ENCODE data around the gene ZNF519. TPM values are rescaled to one million over a fixed set of nuclear protein-coding genes. Genes with fewer than 3 reads are reported as not detected.
"Not testable (repeated sequence)": the region's sequence is repeated elsewhere in the genome, so short reads cannot be mapped to it uniquely, and the experiment has no call there.

ZNF519 gene
- polyA plus RNA-seq, 1 donor (not counting 4 experiments of a cell fraction or from before 2014, with no cell fraction given) = 3.6 TPM

DNA sequence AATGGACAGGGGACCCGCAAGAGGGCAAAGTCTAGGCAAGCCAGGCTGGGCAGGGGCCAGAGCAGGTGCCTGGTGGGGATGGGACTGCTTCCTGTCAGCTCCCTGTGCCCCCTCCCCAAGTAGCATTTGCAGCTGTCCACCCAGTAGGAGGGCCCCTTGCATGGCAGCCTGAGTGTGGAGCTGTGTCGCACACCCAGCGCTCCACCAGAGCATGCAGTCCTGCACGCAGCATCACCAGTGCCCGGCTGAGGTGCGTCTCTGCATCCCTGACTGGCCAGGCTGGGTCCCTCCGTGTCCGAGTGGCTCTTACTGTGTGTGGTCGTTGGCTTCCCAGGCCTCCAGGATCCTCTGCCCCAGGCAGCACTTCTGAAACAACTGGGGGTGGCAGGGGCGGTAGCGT is 18.5 kb upstream of the ZNF519 start:
- H3K4me1 ChIP-seq (ENCODE audit: control insufficient read depth, extremely low read depth, insufficient read depth, low read length); H3K36me3 ChIP-seq (ENCODE audit: control insufficient read depth in 2 of 2, extremely low read depth in 1 of 2, insufficient read depth in 2 of 2, low read length in 2 of 2); H3K9ac ChIP-seq (ENCODE audit: control insufficient read depth, extremely low read depth, insufficient read depth, low read length); H2AFZ ChIP-seq (ENCODE audit: control insufficient read depth, low read length); H3K27me3 ChIP-seq (ENCODE audit: control insufficient read depth, extremely low read depth, insufficient read depth, low read length); H3K4me2 ChIP-seq (ENCODE audit: control insufficient read depth, extremely low read depth, insufficient read depth, low read depth, low read length); H3K9me3 ChIP-seq (ENCODE audit: control insufficient read depth, low read depth, low read length); H3K9me1 ChIP-seq (ENCODE audit: control insufficient read depth, extremely low read depth, insufficient read depth, low read length); FAIRE-seq; H3K79me2 ChIP-seq (ENCODE audit: control insufficient read depth, insufficient read depth, low read length); H4K20me1 ChIP-seq (ENCODE audit: control insufficient read depth, extremely low read depth, insufficient read depth, low read length); H3K4me3 ChIP-seq (ENCODE audit: control insufficient read depth in 2 of 3, extremely low read depth in 1 of 3, insufficient read depth in 2 of 3, low read depth in 1 of 3, low read length in 3 of 3); H3K27ac ChIP-seq (ENCODE audit: control insufficient read depth, insufficient read depth, low read length); dilution Hi-C loops (cut with MboI; ENCODE audit: extremely low pct_ligation_motif_present, low sequenced_read_pairs); DNase-seq (ENCODE audit: low read depth, low spot score): not testable (repeated sequence)

DNA sequence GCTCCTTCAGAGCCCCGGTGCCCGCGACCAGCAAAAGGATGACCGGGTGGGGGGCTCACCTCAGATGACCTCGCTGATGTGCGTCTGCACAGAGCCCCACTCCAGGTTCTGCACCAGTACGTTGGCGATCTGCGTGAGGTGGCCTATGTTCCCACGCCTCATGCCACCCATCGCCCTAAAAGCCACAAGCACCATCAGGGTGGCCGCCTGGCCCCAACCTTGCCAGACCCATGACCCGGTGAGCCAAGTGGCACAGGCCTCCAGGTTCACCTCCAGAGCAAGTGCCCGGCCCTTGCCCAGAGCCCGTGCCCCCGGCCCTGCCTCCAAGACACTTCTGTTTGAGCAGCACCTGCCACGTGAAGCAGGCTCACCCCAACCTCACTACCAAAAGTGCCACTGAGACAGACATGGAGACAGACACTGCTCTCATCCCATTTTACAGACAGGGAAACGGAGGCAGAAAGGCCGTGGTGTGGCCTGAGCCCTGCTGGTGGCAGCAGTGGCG is 17.7 kb upstream of the ZNF519 start:
- H3K36me3 ChIP-seq (ENCODE audit: control insufficient read depth in 2 of 2, extremely low read depth in 1 of 2, insufficient read depth in 2 of 2, low read length in 2 of 2); H3K9me1 ChIP-seq (ENCODE audit: control insufficient read depth, extremely low read depth, insufficient read depth, low read length); FAIRE-seq; DNase-seq (ENCODE audit: low read depth, low spot score); H3K27ac ChIP-seq (ENCODE audit: control insufficient read depth, insufficient read depth, low read length); H3K79me2 ChIP-seq (ENCODE audit: control insufficient read depth, insufficient read depth, low read length); dilution Hi-C loops (cut with MboI; ENCODE audit: extremely low pct_ligation_motif_present, low sequenced_read_pairs); H4K20me1 ChIP-seq (ENCODE audit: control insufficient read depth, extremely low read depth, insufficient read depth, low read length); H3K4me1 ChIP-seq (ENCODE audit: control insufficient read depth, extremely low read depth, insufficient read depth, low read length); H3K27me3 ChIP-seq (ENCODE audit: control insufficient read depth, extremely low read depth, insufficient read depth, low read length); H2AFZ ChIP-seq (ENCODE audit: control insufficient read depth, low read length); H3K9me3 ChIP-seq (ENCODE audit: control insufficient read depth, low read depth, low read length); H3K4me2 ChIP-seq (ENCODE audit: control insufficient read depth, extremely low read depth, insufficient read depth, low read depth, low read length); H3K9ac ChIP-seq (ENCODE audit: control insufficient read depth, extremely low read depth, insufficient read depth, low read length); H3K4me3 ChIP-seq (ENCODE audit: control insufficient read depth in 2 of 3, extremely low read depth in 1 of 3, insufficient read depth in 2 of 3, low read depth in 1 of 3, low read length in 3 of 3): not testable (repeated sequence)

DNA sequence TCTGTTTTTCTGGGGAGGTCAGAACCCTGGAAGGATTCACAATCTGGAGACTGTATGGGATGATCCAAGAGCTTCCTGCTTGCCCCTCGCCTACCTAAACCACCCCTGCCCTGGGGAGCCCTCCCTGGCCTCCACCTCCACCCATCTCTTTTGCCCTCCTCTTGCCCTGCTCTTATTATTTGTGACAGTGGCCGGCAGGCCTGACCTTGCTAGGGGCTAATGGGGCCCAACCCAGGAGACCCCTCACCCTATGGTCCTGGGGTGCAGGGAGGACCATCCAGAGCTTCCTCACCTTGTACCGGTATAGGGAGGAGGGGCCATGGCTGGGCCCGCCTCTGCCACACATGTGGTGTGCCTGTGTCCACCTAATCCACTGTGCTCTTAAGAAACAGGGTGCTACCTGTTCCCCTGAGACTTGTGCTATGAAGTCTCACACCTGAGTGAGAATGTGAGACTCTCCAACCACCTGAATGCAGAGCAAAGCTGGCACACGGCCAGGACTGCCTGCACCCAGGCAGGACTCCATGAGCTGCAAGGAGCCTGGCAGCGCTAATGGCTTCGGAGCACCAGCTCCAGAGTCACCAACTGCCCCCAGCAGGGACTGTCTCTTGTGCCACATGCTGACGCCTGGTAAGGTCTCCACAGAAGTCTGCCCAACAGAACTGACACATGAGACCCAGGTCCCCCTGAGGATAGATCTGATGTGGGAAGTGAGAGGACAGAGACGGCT is 17.1 kb upstream of the ZNF519 start:
- FAIRE-seq; H4K20me1 ChIP-seq (ENCODE audit: control insufficient read depth, extremely low read depth, insufficient read depth, low read length); H3K27ac ChIP-seq (ENCODE audit: control insufficient read depth, insufficient read depth, low read length); H3K9me3 ChIP-seq (ENCODE audit: control insufficient read depth, low read depth, low read length); H3K36me3 ChIP-seq (ENCODE audit: control insufficient read depth in 2 of 2, extremely low read depth in 1 of 2, insufficient read depth in 2 of 2, low read length in 2 of 2); H3K9me1 ChIP-seq (ENCODE audit: control insufficient read depth, extremely low read depth, insufficient read depth, low read length); DNase-seq (ENCODE audit: low read depth, low spot score); H3K27me3 ChIP-seq (ENCODE audit: control insufficient read depth, extremely low read depth, insufficient read depth, low read length); H3K4me2 ChIP-seq (ENCODE audit: control insufficient read depth, extremely low read depth, insufficient read depth, low read depth, low read length); H2AFZ ChIP-seq (ENCODE audit: control insufficient read depth, low read length); H3K79me2 ChIP-seq (ENCODE audit: control insufficient read depth, insufficient read depth, low read length); dilution Hi-C loops (cut with MboI; ENCODE audit: extremely low pct_ligation_motif_present, low sequenced_read_pairs); H3K9ac ChIP-seq (ENCODE audit: control insufficient read depth, extremely low read depth, insufficient read depth, low read length); H3K4me1 ChIP-seq (ENCODE audit: control insufficient read depth, extremely low read depth, insufficient read depth, low read length); H3K4me3 ChIP-seq (ENCODE audit: control insufficient read depth in 2 of 3, extremely low read depth in 1 of 3, insufficient read depth in 2 of 3, low read depth in 1 of 3, low read length in 3 of 3): not testable (repeated sequence)

DNA sequence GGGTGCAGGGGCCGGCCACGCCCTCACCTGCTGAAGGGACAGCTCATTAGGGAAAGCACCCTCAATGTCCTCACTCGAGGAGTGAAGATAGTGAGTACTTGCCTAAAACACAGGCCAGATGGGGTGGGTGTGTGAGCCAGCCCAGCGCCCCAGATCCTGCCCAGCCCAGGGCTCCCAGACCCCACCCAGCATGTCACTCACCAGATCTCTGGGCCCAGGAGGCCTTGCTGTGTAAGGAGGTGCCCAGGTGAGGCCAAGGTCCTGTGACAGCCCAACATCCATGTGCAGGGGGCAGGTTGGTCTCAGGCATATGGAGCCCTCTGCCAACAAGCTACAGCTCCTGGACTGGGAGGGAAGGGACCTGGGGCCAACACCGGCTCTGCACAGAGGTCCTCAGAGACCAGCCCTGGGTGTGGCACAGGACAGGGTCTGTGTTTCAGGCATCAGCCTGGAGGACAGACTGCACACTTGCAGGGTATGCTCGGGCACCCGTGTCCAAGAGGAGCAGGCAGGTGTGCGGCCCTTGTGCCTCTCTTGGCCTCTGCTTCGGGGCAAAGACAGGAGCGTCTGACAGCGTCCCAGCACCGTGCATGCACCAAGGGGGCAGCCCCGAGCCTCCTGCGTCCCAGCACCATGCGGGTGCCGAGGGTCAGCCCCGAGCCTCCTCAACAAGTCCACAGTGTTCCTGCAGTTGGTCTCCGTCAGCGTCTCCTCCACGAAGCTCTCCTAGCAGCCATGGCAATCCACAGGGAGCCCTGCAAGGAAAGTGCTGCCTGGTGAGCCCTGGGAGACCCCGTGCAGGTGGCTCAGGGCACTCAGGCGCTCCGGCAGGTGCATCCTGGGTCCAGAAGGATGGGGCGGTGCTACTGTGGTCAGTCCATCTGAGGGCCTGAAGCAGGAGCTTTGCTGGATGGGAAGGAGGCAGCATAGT is 16.0 kb upstream of the ZNF519 start:
- dilution Hi-C loops (cut with MboI; ENCODE audit: extremely low pct_ligation_motif_present, low sequenced_read_pairs) = not testable (repeated sequence)

More for the DNA sequence above, 16.0 kb upstream of the ZNF519 start:
- not testable (repeated sequence) for H3K4me1 ChIP-seq (ENCODE audit: control insufficient read depth, extremely low read depth, insufficient read depth, low read length); H3K4me3 ChIP-seq (ENCODE audit: control insufficient read depth in 2 of 3, extremely low read depth in 1 of 3, insufficient read depth in 2 of 3, low read depth in 1 of 3, low read length in 3 of 3); H3K36me3 ChIP-seq (ENCODE audit: control insufficient read depth in 2 of 2, extremely low read depth in 1 of 2, insufficient read depth in 2 of 2, low read length in 2 of 2); H3K27ac ChIP-seq (ENCODE audit: control insufficient read depth, insufficient read depth, low read length); DNase-seq (ENCODE audit: low read depth, low spot score); H3K9me1 ChIP-seq (ENCODE audit: control insufficient read depth, extremely low read depth, insufficient read depth, low read length); H2AFZ ChIP-seq (ENCODE audit: control insufficient read depth, low read length); H3K79me2 ChIP-seq (ENCODE audit: control insufficient read depth, insufficient read depth, low read length); FAIRE-seq; H3K9ac ChIP-seq (ENCODE audit: control insufficient read depth, extremely low read depth, insufficient read depth, low read length); H4K20me1 ChIP-seq (ENCODE audit: control insufficient read depth, extremely low read depth, insufficient read depth, low read length); H3K9me3 ChIP-seq (ENCODE audit: control insufficient read depth, low read depth, low read length); H3K4me2 ChIP-seq (ENCODE audit: control insufficient read depth, extremely low read depth, insufficient read depth, low read depth, low read length); H3K27me3 ChIP-seq (ENCODE audit: control insufficient read depth, extremely low read depth, insufficient read depth, low read length)
